Glomerular visceral epithelial cell (primary cell): Measurements from ENCODE around the gene DCPS.
"Not testable (repeated sequence)": the region's sequence is repeated elsewhere in the genome, so short reads cannot be mapped to it uniquely, and the experiment has no call there.

Source experiments
- DNase-seq: peaks from one replicate; pipeline ENCODE4 v3.0.0-alpha.2; 2016; ENCODE audit errors: extremely low spot score

Gene DCPS

GRCh38 chr11:126360049-126360446 lies 56.2 kb downstream of the DCPS start:
- DNase-seq, result no peak

- DNase-seq, result no peak
Measured at GRCh38 chr11:126361400-126361799, 57.5 kb downstream of the DCPS start.

DNA sequence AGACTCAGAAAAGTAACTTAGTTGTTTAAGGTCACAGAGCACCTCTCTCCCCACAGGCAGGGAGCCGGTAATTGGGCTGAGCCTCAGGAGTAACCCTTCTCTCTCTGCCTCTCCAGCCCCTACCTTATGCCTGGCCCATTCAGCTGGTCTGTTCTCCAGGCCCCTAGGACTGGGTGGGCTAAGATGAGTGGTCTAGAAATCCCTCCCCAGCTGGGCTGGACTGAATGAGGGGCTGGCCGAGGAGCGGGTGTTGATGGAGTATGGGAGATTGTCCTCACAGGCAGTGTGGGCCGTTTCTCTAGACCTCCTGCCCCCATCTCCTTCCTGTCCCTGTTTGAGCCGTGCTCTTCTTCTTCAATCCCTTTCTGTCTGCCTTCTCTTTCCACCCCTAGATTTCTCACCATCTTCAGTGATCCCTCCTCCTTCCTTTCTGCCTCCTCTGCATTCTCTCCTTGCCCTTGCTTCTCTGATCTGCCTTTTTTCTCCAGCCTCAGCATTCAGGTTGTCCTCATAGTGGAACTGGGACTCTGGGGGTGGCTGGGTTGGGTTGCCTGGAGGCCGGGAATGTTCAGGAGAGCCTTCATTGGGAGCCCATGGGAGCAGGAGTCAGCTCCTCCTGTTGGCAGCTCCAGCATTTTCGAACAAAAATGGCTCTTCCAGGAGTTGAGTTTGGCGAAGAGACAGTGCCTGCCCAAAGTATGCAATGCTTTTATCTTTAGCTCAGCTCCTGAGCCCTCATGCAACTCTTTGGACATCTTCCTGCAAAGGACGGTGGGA lies 59.2 kb downstream of the DCPS start:
- DNase-seq, result no peak

GRCh38 chr11:126363706-126364248 lies 59.9 kb downstream of the DCPS start:
- DNase-seq, result no peak

GRCh38 chr11:126364735-126365134 lies 60.9 kb downstream of the DCPS start:
- DNase-seq, result not testable (repeated sequence)

- not testable (repeated sequence) for DNase-seq
Measured at GRCh38 chr11:126365508-126365907, 61.6 kb downstream of the DCPS start.

GRCh38 chr11:126366064-126366822 lies 62.4 kb downstream of the DCPS start:
- DNase-seq, result no peak

- not testable (repeated sequence) for DNase-seq
Measured at GRCh38 chr11:126366823-126367654, 63.2 kb downstream of the DCPS start.

DNA sequence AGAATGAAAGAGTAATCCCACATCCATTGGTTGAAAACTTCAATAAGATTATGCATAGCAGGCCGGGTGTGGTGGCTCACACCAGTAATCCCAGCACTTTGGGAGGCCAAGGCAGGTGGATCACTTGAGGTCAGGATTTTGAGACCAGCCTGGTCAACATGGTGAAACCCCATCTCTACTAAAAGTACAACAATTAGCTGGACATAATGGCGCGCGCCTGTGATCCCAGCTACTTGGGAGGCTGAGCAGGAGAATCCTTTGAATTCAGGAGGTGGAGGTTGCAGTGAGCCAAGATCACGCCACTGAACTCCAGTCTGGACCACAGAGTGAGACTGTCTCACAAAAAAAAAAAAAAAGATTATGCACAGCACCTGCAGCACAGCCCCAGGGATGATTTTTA lies 63.9 kb downstream of the DCPS start:
- not testable (repeated sequence) for DNase-seq

DNA sequence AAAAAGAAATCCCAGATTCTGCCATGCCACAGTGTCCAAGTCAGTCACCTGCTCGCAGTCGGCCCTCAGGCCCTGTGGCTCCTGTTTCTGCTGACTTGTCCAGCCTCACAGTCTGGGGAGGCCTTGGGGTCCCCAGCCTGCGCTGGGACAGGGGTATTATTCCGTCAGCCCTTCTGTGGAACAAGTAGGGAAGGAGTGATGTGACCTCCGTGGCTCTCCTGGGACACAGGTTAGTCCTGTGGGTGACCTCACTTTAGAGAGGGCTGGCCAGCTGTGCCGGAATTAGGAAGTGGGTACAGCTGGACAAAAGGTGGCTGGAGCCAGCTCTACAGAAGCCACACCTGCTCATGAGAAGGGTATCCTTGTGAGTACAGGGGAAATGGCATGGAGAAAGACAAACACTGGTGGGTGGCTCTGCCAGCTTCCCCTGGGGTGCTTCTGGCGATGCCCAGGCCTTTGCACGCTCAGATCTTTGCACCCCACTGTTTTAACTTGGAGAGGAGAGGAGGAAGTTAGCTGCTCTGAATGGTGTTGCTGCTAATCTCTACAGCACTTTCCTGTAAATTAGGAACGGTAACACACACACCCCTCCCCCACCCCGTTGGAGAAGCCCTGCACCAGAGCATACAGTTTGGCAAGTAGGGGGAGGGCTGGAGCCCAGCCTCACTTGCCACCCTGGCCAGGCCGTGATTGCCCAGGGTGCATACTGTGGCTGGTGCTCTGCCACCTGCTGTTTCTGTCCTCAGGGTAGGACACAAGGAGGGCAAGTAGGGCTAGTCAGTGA lies 64.7 kb downstream of the DCPS start:
- not testable (repeated sequence) for DNase-seq

GRCh38 chr11:126370016-126370415 lies 66.2 kb downstream of the DCPS start:
- no peak for DNase-seq

DNA sequence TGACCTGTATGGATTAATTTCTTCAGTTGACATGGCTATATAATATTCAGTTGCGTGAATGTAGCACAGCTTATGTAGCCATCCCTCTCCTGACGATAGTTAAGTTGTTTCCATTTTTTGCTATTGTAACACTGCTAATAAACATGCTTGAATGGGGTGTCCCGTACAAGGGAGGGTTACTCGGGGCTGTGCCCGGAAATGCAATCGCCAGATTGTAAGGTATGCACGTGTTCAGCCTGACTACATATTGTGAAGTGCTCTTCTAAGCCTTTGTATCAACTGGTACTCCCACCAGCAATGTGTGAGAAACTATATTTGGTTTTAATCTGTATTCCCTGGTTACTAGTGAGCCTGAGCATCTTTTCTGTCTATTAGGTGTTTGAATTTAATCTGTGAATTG lies 67.7 kb downstream of the DCPS start:
- no peak for DNase-seq

- DNase-seq, result peak; percentile 32
Measured at GRCh38 chr11:126373389-126374066, 69.7 kb downstream of the DCPS start.

- DNase-seq, result not testable (repeated sequence)
Measured at GRCh38 chr11:126374562-126375300, 70.9 kb downstream of the DCPS start.

GRCh38 chr11:126375726-126376125 lies 71.9 kb downstream of the DCPS start:
- DNase-seq, result no peak

- no peak for DNase-seq
Measured at GRCh38 chr11:126378763-126379162, 74.9 kb downstream of the DCPS start.

DNA sequence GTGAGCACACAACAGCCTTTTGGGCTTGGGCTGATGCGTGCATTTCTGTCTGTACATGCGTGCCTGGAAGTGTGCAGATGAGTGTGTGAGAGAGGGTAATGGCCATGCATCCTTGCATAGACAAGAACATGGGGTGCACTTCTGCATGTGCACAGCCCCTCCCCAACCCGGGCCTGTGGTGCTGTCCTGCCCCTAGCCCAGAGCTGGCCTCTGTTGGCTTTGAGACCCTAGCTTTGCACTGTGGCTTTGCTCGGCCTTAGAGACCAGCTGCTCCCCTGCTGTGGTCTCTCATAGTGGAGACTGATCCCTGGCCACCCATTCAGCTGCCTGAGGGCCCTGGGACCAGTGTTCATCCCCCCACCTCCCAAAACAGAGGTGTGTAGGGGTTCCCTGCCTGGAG lies 77.0 kb downstream of the DCPS start:
- DNase-seq, result no peak

DNA sequence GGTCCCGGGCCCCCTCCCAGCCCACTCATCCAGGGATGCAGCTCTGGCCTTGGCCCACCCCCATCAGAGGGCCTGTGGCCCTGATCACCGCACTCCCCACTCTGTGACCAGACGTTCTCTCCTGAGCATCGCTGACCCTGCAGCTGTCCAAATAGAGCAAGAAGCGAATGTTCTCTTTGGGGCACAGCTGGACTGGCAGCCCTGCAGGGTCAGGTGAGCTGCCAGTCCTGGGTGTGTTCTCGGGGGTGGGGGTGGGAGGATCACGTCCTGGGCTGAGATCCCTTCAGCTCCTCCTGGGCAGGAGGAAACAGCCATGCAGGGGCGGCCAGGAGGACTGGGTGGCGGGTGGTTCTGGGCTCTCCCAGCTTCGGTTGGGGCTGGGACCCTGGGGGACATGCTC lies 78.1 kb downstream of the DCPS start:
- not testable (repeated sequence) for DNase-seq

DNA sequence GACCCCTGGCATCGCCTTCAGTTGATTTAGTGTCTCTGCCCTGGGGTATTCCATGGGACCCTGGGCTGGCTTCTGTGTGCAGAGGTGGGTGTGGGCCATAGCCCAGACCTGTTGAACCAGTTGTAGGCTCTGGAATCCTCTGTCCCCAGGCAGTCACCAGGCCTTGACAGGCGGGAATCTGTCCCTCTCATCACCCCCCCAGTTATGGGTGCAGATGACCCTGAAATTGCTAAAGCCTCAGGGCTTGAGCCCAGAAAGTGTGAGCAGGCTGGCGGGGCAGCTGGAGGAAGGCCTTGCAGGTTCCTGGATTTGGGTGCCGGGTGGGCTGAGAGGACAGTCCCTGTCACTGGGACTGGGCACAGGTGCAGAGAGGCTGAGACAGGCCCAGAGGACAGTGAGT lies 78.8 kb downstream of the DCPS start:
- not testable (repeated sequence) for DNase-seq
